ENCODE data around the gene TYW3. TPM values are rescaled to one million over a fixed set of nuclear protein-coding genes. Genes with fewer than 3 reads are reported as not detected.
"Not testable (repeated sequence)": the region's sequence is repeated elsewhere in the genome, so short reads cannot be mapped to it uniquely, and the experiment has no call there.

TYW3 gene
- total and polyA plus RNA-seq, 4 donors: 6.2 to 13.1 (median 8.3) TPM

GRCh38 chr1:74755475-74755874, 22.5 kb downstream of the TYW3 start:
- Histone ChIP-seq H3K27me3 (ENCODE audit: control insufficient read depth in 4 of 4, insufficient read depth in 4 of 4, low read length in 3 of 4) (no peaks in the 10 kb centered on the region), H3K36me3 (ENCODE audit: control insufficient read depth in 4 of 4, insufficient read depth in 3 of 4, low read depth in 1 of 4, low read length in 3 of 4) (peaks cover 2 to 56% (median 32%) of the 10 kb centered on the region in 4 donors), H3K9ac (ENCODE audit: low read depth in 1 of 2, low read length in 2 of 2) (no peak overlapping the region), H3K4me1 (ENCODE audit: control insufficient read depth in 4 of 4, insufficient read depth in 4 of 4, low read length in 3 of 4) (no peaks in the 10 kb centered on the region), H3K27ac (ENCODE audit: low read depth in 1 of 2, low read length in 2 of 2) (no peak overlapping the region), H3K9me3 (ENCODE audit: control insufficient read depth in 4 of 4, low read length in 3 of 4) (no peaks in the 10 kb centered on the region), H3K4me3 (ENCODE audit: low read depth in 1 of 3, low read length in 3 of 3) (no peak overlapping the region)
- no peak for DNase-seq (ENCODE audit: low spot score)
- TF ChIP-seq YY1 (IDR thresholded peaks at IDR 0.05) (no peak), RXRA (IDR thresholded peaks at IDR 0.05) (no peak), NR2F2 (IDR thresholded peaks at IDR 0.05) (no peak), ZBTB33 (IDR thresholded peaks at IDR 0.05) (no peak), CTCF (IDR thresholded peaks at IDR 0.05; ENCODE audit: low read depth, low read length, missing input control) (no peak), GABPA (IDR thresholded peaks at IDR 0.05 in 1 of 2, conservative IDR thresholded peaks at IDR 0.05 in 1 of 2) (no peak), HNF4G (IDR thresholded peaks at IDR 0.05) (no peak), RAD21 (IDR thresholded peaks at IDR 0.05) (no peak), SP1 (IDR thresholded peaks at IDR 0.05) (no peak), TAF1 (conservative IDR thresholded peaks at IDR 0.05) (no peak), FOXA2 (IDR thresholded peaks at IDR 0.05) (no peak), JUND (IDR thresholded peaks at IDR 0.05) (no peak), ATF3 (IDR thresholded peaks at IDR 0.05) (no peak), MAX (IDR thresholded peaks at IDR 0.05) (no peak), EGR1 (IDR thresholded peaks at IDR 0.05; ENCODE audit: low read depth in 2 of 2) (no peak), HNF4A (conservative IDR thresholded peaks at IDR 0.05) (no peak), REST (IDR thresholded peaks at IDR 0.05) (no peak), FOXA1 (IDR thresholded peaks at IDR 0.05) (no peak)

- H3K27ac ChIP-seq (ENCODE audit: low read depth in 1 of 2, low read length in 2 of 2); H3K9ac ChIP-seq (ENCODE audit: low read depth in 1 of 2, low read length in 2 of 2); H3K9me3 ChIP-seq (ENCODE audit: control insufficient read depth in 4 of 4, low read length in 3 of 4); DNase-seq (ENCODE audit: low spot score); H3K4me3 ChIP-seq (ENCODE audit: low read depth in 1 of 3, low read length in 3 of 3); H3K4me1 ChIP-seq (ENCODE audit: control insufficient read depth in 4 of 4, insufficient read depth in 4 of 4, low read length in 3 of 4); H3K27me3 ChIP-seq (ENCODE audit: control insufficient read depth in 4 of 4, insufficient read depth in 4 of 4, low read length in 3 of 4): not testable (repeated sequence)
- H3K36me3 ChIP-seq (ENCODE audit: control insufficient read depth in 4 of 4, insufficient read depth in 3 of 4, low read depth in 1 of 4, low read length in 3 of 4): peaks cover 2 to 57% (median 34%) of the 10 kb centered on the region in 4 donors
- WGBS: 96% methylated on average over 2 of the region's 2 CpGs
Observed at GRCh38 chr1:74756650-74757049, 23.7 kb downstream of the TYW3 start.

All from liver (tissue), 9 donors.